ENCODE measurements around the gene RHBDL3. TPM values are rescaled to one million over a fixed set of nuclear protein-coding genes. Genes with fewer than 3 reads are reported as not detected.

RHBDL3 gene
- total RNA-seq, 4 donors from 2014 or later: 0.29 to 3.8 (median 2.4) TPM; not detected in 1

DNA sequence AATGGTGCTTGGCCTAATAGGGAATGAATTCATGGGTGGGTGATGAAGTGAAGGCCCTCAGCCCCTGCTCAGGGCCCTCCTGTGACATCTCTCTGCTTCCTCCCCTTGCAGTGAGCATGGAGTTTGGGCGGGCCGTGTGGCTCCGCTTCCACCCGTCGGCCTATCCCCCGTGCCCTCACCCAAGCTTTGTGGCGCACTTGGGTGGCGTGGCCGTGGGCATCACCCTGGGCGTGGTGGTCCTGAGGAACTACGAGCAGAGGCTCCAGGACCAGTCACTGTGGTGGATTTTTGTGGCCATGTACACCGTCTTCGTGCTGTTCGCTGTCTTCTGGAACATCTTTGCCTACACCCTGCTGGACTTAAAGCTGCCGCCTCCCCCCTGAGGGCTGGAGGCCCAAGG, 55.2 kb downstream of the RHBDL3 start:
- no peaks in the 10 kb centered on the region for H3K36me3 ChIP-seq
- no peak for TF ChIP-seq CTCF (IDR thresholded peaks at IDR 0.05)
- no peak for TF ChIP-seq POLR2A (IDR thresholded peaks at IDR 0.05)
- H3K4me3 ChIP-seq: no peak overlapping the region
- no peak overlapping the region for H3K27ac ChIP-seq
- no peaks in the 10 kb centered on the region for H3K4me1 ChIP-seq
- H3K27me3 ChIP-seq: no peaks in the 10 kb centered on the region
- no peak for DNase-seq
- no peaks in the 10 kb centered on the region for H3K9me3 ChIP-seq
- intact Hi-C loops (cut with DNase I; ENCODE audit: low total_unique reads): loop anchor here (5.0 kb wide), 1 partner anchor 64 kb away; no protein-coding TSS in a partner anchor

- TF ChIP-seq CTCF (IDR thresholded peaks at IDR 0.05): no peak
- no peak for TF ChIP-seq POLR2A (IDR thresholded peaks at IDR 0.05)
- no peak overlapping the region for H3K27ac ChIP-seq
- no peaks in the 10 kb centered on the region for H3K27me3 ChIP-seq
- H3K36me3 ChIP-seq: no peaks in the 10 kb centered on the region
- no peaks in the 10 kb centered on the region for H3K4me1 ChIP-seq
- intact Hi-C loops (cut with DNase I; ENCODE audit: low total_unique reads): loop anchor here (5.0 kb wide), 1 partner anchor 66 kb away; no protein-coding TSS in a partner anchor
- no peak overlapping the region for H3K4me3 ChIP-seq
- no peaks in the 10 kb centered on the region for H3K9me3 ChIP-seq
- DNase-seq: no peak
Observed at GRCh38 chr17:32323046-32323445, 57.4 kb downstream of the RHBDL3 start.

GRCh38 chr17:32323811-32324491, 58.3 kb downstream of the RHBDL3 start:
- no peak overlapping the region for H3K4me3 ChIP-seq
- peak overlapping the region; percentile 10 to 26 for H3K27ac ChIP-seq
- no peaks in the 10 kb centered on the region for H3K27me3 ChIP-seq
- TF ChIP-seq CTCF (IDR thresholded peaks at IDR 0.05): no peak
- TF ChIP-seq POLR2A (IDR thresholded peaks at IDR 0.05): no peak
- no peaks in the 10 kb centered on the region for H3K4me1 ChIP-seq
- no peaks in the 10 kb centered on the region for H3K36me3 ChIP-seq
- no peaks in the 10 kb centered on the region for H3K9me3 ChIP-seq
- intact Hi-C loops (cut with DNase I; ENCODE audit: low total_unique reads): loop anchor here (5.0 kb wide), 1 partner anchor 67 kb away; no protein-coding TSS in a partner anchor
- DNase-seq: no peak

GRCh38 chr17:32327911-32328310, 62.3 kb downstream of the RHBDL3 start:
- H3K36me3 ChIP-seq: no peaks in the 10 kb centered on the region
- H3K27ac ChIP-seq: no peak overlapping the region
- H3K9me3 ChIP-seq: no peaks in the 10 kb centered on the region
- no peak for DNase-seq
- H3K27me3 ChIP-seq: no peaks in the 10 kb centered on the region
- TF ChIP-seq CTCF (IDR thresholded peaks at IDR 0.05) (no peak), POLR2A (IDR thresholded peaks at IDR 0.05) (no peak)
- intact Hi-C loops (cut with DNase I; ENCODE audit: low total_unique reads): no loop called here
- H3K4me3 ChIP-seq: no peak overlapping the region
- no peaks in the 10 kb centered on the region for H3K4me1 ChIP-seq

GRCh38 chr17:32330147-32330546, 64.5 kb downstream of the RHBDL3 start:
- Histone ChIP-seq H3K4me3 (no peak overlapping the region), H3K27me3 (no peaks in the 10 kb centered on the region), H3K9me3 (no peaks in the 10 kb centered on the region), H3K4me1 (no peaks in the 10 kb centered on the region), H3K27ac (no peak overlapping the region), H3K36me3 (no peaks in the 10 kb centered on the region)
- intact Hi-C loops (cut with DNase I; ENCODE audit: low total_unique reads): no loop called here
- DNase-seq: no peak
- TF ChIP-seq POLR2A (IDR thresholded peaks at IDR 0.05) (no peak), CTCF (IDR thresholded peaks at IDR 0.05) (no peak)

Data from uterus (tissue), 4 donors.